ENCODE results near the gene PALD1.

- TF ChIP-seq RBM14 (IDR thresholded peaks at IDR 0.05; ENCODE audit: borderline replicate concordance, insufficient read depth, low read depth, low read length) (no peak), PREB (CRISPR knock-in tag; IDR thresholded peaks at IDR 0.05) (no peak), ESRRA (IDR thresholded peaks at IDR 0.05; ENCODE audit: borderline replicate concordance, low read depth) (no peak), ZNF174 (CRISPR knock-in tag; IDR thresholded peaks at IDR 0.05) (no peak), POLR2A (conservative IDR thresholded peaks at IDR 0.05) (no peak), CTCF (IDR thresholded peaks at IDR 0.05 in 2 of 3, conservative IDR thresholded peaks at IDR 0.05 in 1 of 3; ENCODE audit: insufficient read depth in 2 of 3, low read depth in 1 of 3, low read length in 3 of 3) (no peak), EP300 (IDR thresholded peaks at IDR 0.05; ENCODE audit: low read length) (no peak), ADNP (tag; IDR thresholded peaks at IDR 0.05) (no peak), RAD21 (CRISPR knock-in tag; conservative IDR thresholded peaks at IDR 0.05 in 1 of 2, IDR thresholded peaks at IDR 0.05 in 1 of 2) (no peak)
Observed at GRCh38 chr10:70586348-70586930, 107.9 kb downstream of the PALD1 start.
